SK-N-SH (cell line): ENCODE results near the gene AUTS2.

Experiments
- CTCF ChIP-seq: fragments of 200-600 bp; sonication (generic); IDR thresholded peaks from 2 replicates; pipeline ENCODE4 v1.6.1; 2017; ENCODE audit warnings: antibody characterized with exemption, mild to moderate bottlenecking, moderate library complexity
- EZH2phosphoT487 ChIP-seq: fragments of 200-600 bp; sonication (generic); IDR thresholded peaks from 2 replicates; pipeline ENCODE4 v1.6.1; 2017; ENCODE audit warnings: low read depth, mixed run types, mild to moderate bottlenecking, antibody characterized with exemption, moderate library complexity, borderline replicate concordance
- FOXM1 ChIP-seq: IDR thresholded peaks from 2 replicates; pipeline ENCODE4 v1.4.0; 2012; ENCODE audit warnings: low read depth, mild to moderate bottlenecking
- MEF2A ChIP-seq: IDR thresholded peaks from 2 replicates; pipeline ENCODE4 v1.4.0; 2012; ENCODE audit warnings: low read depth, borderline replicate concordance
- MXI1 ChIP-seq: IDR thresholded peaks from 2 replicates; pipeline ENCODE4 v1.6.1; 2012; ENCODE audit warnings: mild to moderate bottlenecking, low read depth, low read length, improper control_type of control experiment
- YY1 ChIP-seq: IDR thresholded peaks from 2 replicates; pipeline ENCODE4 v1.4.0; 2012; ENCODE audit warnings: low read depth, mild to moderate bottlenecking

GRCh38 chr7:70267381-70268120, 669.3 kb downstream of the AUTS2 start:
- TF ChIP-seq YY1 (no peak), CTCF (no peak), MXI1 (no peak), EZH2phosphoT487 (no peak), MEF2A (no peak), FOXM1 (no peak)
